Measurements from ENCODE around the gene PCSK9. TPM values are rescaled to one million over a fixed set of nuclear protein-coding genes. Genes with fewer than 3 reads are reported as not detected.
"Not testable (repeated sequence)": the region's sequence is repeated elsewhere in the genome, so short reads cannot be mapped to it uniquely, and the experiment has no call there.

PCSK9 gene
- total RNA-seq, 4 donors from 2014 or later = not detected

- Histone ChIP-seq H3K36me3 (no peaks in the 10 kb centered on the region), H3K4me3 (replicated peaks in 1 of 3) (no peak overlapping the region), H3K27ac (no peak overlapping the region), H3K9me3 (no peaks in the 10 kb centered on the region), H3K4me1 (no peaks in the 10 kb centered on the region), H3K27me3 (no peaks in the 10 kb centered on the region)
- intact Hi-C loops (cut with DNase I) = no loop called here
- TF ChIP-seq CTCF (IDR thresholded peaks at IDR 0.05) = no peak
- DNase-seq = no peak
- WGBS, 2 donors = 81 to 87% methylated on average over 9 of the region's 9 CpGs
These were observed 21.0 kb upstream of the PCSK9 start for GRCh38 chr1:55018395-55018794.

- H3K36me3 ChIP-seq = no peaks in the 10 kb centered on the region
- TF ChIP-seq POLR2A (IDR thresholded peaks at IDR 0.05) (no peak), CTCF (IDR thresholded peaks at IDR 0.05) (peak in 5 of 6 experiments; percentile 66 to 88 (median 78))
- WGBS, 2 donors = 43 to 44% methylated on average over 14 to 15 of the region's 15 CpGs
- no peaks in the 10 kb centered on the region for H3K9me3 ChIP-seq
- H3K27ac ChIP-seq = no peak overlapping the region
- intact Hi-C loops (cut with DNase I) = no loop called here
- no peak overlapping the region for H3K4me3 ChIP-seq (replicated peaks in 1 of 3)
- peak; percentile 80 to 84 for DNase-seq
- no peaks in the 10 kb centered on the region for H3K4me1 ChIP-seq
- H3K27me3 ChIP-seq = no peaks in the 10 kb centered on the region
These were observed 17.3 kb upstream of the PCSK9 start for GRCh38 chr1:55021942-55022546.

- 69 to 78% methylated on average over 10 of the region's 10 CpGs for WGBS, 2 donors
- H3K4me3 ChIP-seq (replicated peaks in 1 of 3); H3K4me1 ChIP-seq; H3K9me3 ChIP-seq; DNase-seq; H3K27me3 ChIP-seq; H3K36me3 ChIP-seq; intact Hi-C loops (cut with DNase I); H3K27ac ChIP-seq: not testable (repeated sequence)
These were observed 15.2 kb upstream of the PCSK9 start for GRCh38 chr1:55024163-55024562.

- 92 to 95% methylated on average over 3 of the region's 3 CpGs for WGBS, 2 donors
- DNase-seq; H3K4me3 ChIP-seq (replicated peaks in 1 of 3); H3K4me1 ChIP-seq; H3K27me3 ChIP-seq; H3K27ac ChIP-seq; H3K36me3 ChIP-seq; intact Hi-C loops (cut with DNase I); H3K9me3 ChIP-seq: not testable (repeated sequence)
These were observed 12.7 kb upstream of the PCSK9 start for GRCh38 chr1:55026682-55027081.

GRCh38 chr1:55031098-55031497 is 8.2 kb upstream of the PCSK9 start:
- 95 to 97% methylated on average over 5 of the region's 5 CpGs for WGBS, 2 donors
- not testable (repeated sequence) for H3K36me3 ChIP-seq

GRCh38 chr1:55033265-55033614 is 6.1 kb upstream of the PCSK9 start:
- TF ChIP-seq POLR2A (IDR thresholded peaks at IDR 0.05) = no peak
- TF ChIP-seq CTCF (IDR thresholded peaks at IDR 0.05) = no peak
- no peaks in the 10 kb centered on the region for H3K27me3 ChIP-seq

More at GRCh38 chr1:55031098-55031497, 8.2 kb upstream of the PCSK9 start:
- H3K9me3 ChIP-seq; H3K27me3 ChIP-seq; H3K27ac ChIP-seq; H3K4me1 ChIP-seq; DNase-seq; intact Hi-C loops (cut with DNase I); H3K4me3 ChIP-seq (replicated peaks in 1 of 3): not testable (repeated sequence)

More at GRCh38 chr1:55033265-55033614, 6.1 kb upstream of the PCSK9 start:
- no peak overlapping the region for H3K27ac ChIP-seq
- H3K4me3 ChIP-seq (replicated peaks in 1 of 3) = no peak overlapping the region
- WGBS, 2 donors = 76 to 80% methylated on average over 7 of the region's 7 CpGs
- H3K4me1 ChIP-seq = no peaks in the 10 kb centered on the region
- intact Hi-C loops (cut with DNase I) = no loop called here
- no peaks in the 10 kb centered on the region for H3K36me3 ChIP-seq
- H3K9me3 ChIP-seq = no peaks in the 10 kb centered on the region
- no peak for DNase-seq

Measured in thyroid gland (tissue), 4 donors.